Karpas-422 (cell line): ENCODE data around the gene SAGE1. TPM values are rescaled to one million over a fixed set of nuclear protein-coding genes. Genes with fewer than 3 reads are reported as not detected.

ENCODE experiments used
- total RNA-seq: library from RNA; depleted of rRNA; stranded (reverse); fragments of >200 nt; shearing (Covaris generic); gene quantifications from 2 replicates; pipeline ENCODE4 v1.2.3, GENCODE V29; 2014; ENCODE audit warnings: low replicate concordance; rRNA removed

The SAGE1 gene
- total RNA-seq, 1 experiment from 2014 or later = not detected

Other genes starting within 250 kb of the SAGE1 start
- not detected in 2 replicates for gene CT45A1, start 180.1 kb upstream of the SAGE1 start, total RNA-seq
- gene CT45A3, start 125.5 kb upstream of the SAGE1 start, total RNA-seq = not detected in 2 replicates
- gene CT45A5, start 108.2 kb upstream of the SAGE1 start, total RNA-seq = not detected in 2 replicates
- not detected in 2 replicates for gene CT45A6, start 90.9 kb upstream of the SAGE1 start, total RNA-seq
- gene CT45A2, start 73.7 kb upstream of the SAGE1 start, total RNA-seq = not detected in 2 replicates
- not detected in 2 replicates for gene CT45A7, start 56.4 kb upstream of the SAGE1 start, total RNA-seq
- not detected in 2 replicates for gene CT45A8, start 39.2 kb upstream of the SAGE1 start, total RNA-seq
- gene CT45A9, start 21.9 kb upstream of the SAGE1 start, total RNA-seq = not detected in 2 replicates
- gene CT45A10, start 272 bp upstream of the SAGE1 start, total RNA-seq = not detected in 2 replicates
- gene MMGT1, start 80.3 kb downstream of the SAGE1 start, total RNA-seq = 9.1 and 25.6 TPM in 2 replicates
- gene SLC9A6, start 91.7 kb downstream of the SAGE1 start, total RNA-seq = 10.0 and 18.3 TPM in 2 replicates